Gastrocnemius medialis (tissue), 4 donors: ENCODE measurements around the gene STK38.

Experiments used
- POLR2A ChIP-seq, 2 donors: fragments of 450-650 bp; IDR thresholded peaks; one replicate each; pipeline ENCODE4 v1.6.1; 2017; ENCODE audit warnings: antibody characterized with exemption in 2 of 2, mild to moderate bottlenecking in 2 of 2, moderate library complexity in 2 of 2
- TF ChIP-seq, protein P1 (sequence below), 5 experiments: fragments of 450-650 bp in 3 of 5; fragments of 200-600 bp in 2 of 5; sonication (generic) in 2 of 5; IDR thresholded peaks in 4 of 5; conservative IDR thresholded peaks in 1 of 5; 1 replicate in 4 of 5; 2 replicates in 1 of 5; pipeline ENCODE4 v1.5.1; 2016 to 2019; ENCODE audit warnings: antibody characterized with exemption in 5 of 5, mild to moderate bottlenecking in 3 of 5, moderate library complexity in 3 of 5

DNA sequence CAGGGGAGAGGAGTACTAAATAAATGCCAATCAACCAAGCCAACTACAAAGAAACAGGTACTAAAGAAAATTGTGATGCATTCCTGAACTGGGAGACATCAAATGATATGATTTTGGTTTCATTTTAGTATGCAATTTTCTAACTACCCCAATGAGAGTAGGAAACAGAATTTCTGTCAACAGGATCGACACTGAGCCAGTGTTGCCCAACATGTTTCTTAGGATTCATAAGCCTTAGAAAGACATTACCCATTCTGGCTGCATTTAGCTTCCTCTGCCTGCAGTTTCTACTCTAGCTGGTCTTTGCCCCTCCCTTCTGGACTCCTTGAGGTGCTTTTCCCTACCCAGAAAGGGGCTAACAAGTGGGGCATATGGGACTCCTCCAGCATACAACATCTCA lies 54.7 kb downstream of the STK38 start:
- TF ChIP-seq, protein P1, sequence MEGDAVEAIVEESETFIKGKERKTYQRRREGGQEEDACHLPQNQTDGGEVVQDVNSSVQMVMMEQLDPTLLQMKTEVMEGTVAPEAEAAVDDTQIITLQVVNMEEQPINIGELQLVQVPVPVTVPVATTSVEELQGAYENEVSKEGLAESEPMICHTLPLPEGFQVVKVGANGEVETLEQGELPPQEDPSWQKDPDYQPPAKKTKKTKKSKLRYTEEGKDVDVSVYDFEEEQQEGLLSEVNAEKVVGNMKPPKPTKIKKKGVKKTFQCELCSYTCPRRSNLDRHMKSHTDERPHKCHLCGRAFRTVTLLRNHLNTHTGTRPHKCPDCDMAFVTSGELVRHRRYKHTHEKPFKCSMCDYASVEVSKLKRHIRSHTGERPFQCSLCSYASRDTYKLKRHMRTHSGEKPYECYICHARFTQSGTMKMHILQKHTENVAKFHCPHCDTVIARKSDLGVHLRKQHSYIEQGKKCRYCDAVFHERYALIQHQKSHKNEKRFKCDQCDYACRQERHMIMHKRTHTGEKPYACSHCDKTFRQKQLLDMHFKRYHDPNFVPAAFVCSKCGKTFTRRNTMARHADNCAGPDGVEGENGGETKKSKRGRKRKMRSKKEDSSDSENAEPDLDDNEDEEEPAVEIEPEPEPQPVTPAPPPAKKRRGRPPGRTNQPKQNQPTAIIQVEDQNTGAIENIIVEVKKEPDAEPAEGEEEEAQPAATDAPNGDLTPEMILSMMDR (IDR thresholded peaks at IDR 0.05 in 4 of 5, conservative IDR thresholded peaks at IDR 0.05 in 1 of 5), result no peak
- no peak for TF ChIP-seq POLR2A (IDR thresholded peaks at IDR 0.05)
